GM13977 (cell line): ENCODE measurements around the gene SMTNL2.

ENCODE experiments used
- DNase-seq: peaks from one replicate; pipeline ENCODE4 v3.0.0; 2012; ENCODE audit warnings: low spot score
- CTCF ChIP-seq: IDR thresholded peaks from 2 replicates; pipeline ENCODE4 v1.5.1; 2012; ENCODE audit warnings: mild to moderate bottlenecking, control low read depth; ENCODE audit not compliant: insufficient read depth; ENCODE audit errors: extremely low read depth, missing control alignments
- in situ Hi-C: fragments of 300-500 bp; cut with MboI; formaldehyde crosslinking; loops from one replicate; pipeline ENCODE4 v1.12.0; 2022; ENCODE audit warnings: low sequenced_read_pairs, low pct_unique_long_range_greater_than_20kb, mixed read lengths, inconsistent platforms; ENCODE audit not compliant: unreplicated experiment

The SMTNL2 gene

GRCh38 chr17:4657678-4658077, 73.3 kb downstream of the SMTNL2 start:
- TF ChIP-seq CTCF = no peak
- no peak for DNase-seq
- in situ Hi-C loops = no loop called here
